ENCODE measurements around the gene ERF. TPM values are rescaled to one million over a fixed set of nuclear protein-coding genes. Genes with fewer than 3 reads are reported as not detected.
A peak's percentile ranks its signal among the peaks of the same experiment; 100 is the strongest.

ERF gene
- total RNA-seq, 1 donor = 31.8 TPM

GRCh38 chr19:42291435-42291810, 36.5 kb upstream of the ERF start:
- no peaks in the 10 kb centered on the region for H3K9me3 ChIP-seq (ENCODE audit: low read depth, low read length)
- H3K4me1 ChIP-seq (ENCODE audit: insufficient read depth, low read length) = no peaks in the 10 kb centered on the region
- H3K4me3 ChIP-seq (ENCODE audit: insufficient read depth, low read length) = no peak overlapping the region
- H3K4me2 ChIP-seq (ENCODE audit: insufficient read depth, low read length) = no peak overlapping the region
- no peaks in the 10 kb centered on the region for H3K27me3 ChIP-seq (ENCODE audit: insufficient read depth, low read length)
- peaks cover 42% of the 10 kb centered on the region for H4K20me1 ChIP-seq (ENCODE audit: insufficient read depth, low read length)
- H3K36me3 ChIP-seq (ENCODE audit: insufficient read depth, low read length) = peaks cover 77% of the 10 kb centered on the region
- TF ChIP-seq CTCF (IDR thresholded peaks at IDR 0.05; ENCODE audit: extremely low read depth, low read depth, low read length) = no peak
- H3K79me2 ChIP-seq (ENCODE audit: insufficient read depth, low read length) = peaks cover 11% of the 10 kb centered on the region
- H2AFZ ChIP-seq (ENCODE audit: low read length) = no peak overlapping the region
- H3K27ac ChIP-seq (ENCODE audit: low read depth, low read length) = no peak overlapping the region
- peak; percentile 88 for DNase-seq (ENCODE audit: insufficient read length, low spot score, missing footprints)

- H3K9me3 ChIP-seq (ENCODE audit: low read depth, low read length) = no peaks in the 10 kb centered on the region
- no peak overlapping the region for H3K27ac ChIP-seq (ENCODE audit: low read depth, low read length)
- H3K4me1 ChIP-seq (ENCODE audit: insufficient read depth, low read length) = peaks cover 4% of the 10 kb centered on the region
- H3K4me2 ChIP-seq (ENCODE audit: insufficient read depth, low read length) = no peak overlapping the region
- H2AFZ ChIP-seq (ENCODE audit: low read length) = no peak overlapping the region
- peak; percentile 54 for TF ChIP-seq CTCF (IDR thresholded peaks at IDR 0.05; ENCODE audit: extremely low read depth, low read depth, low read length)
- DNase-seq (ENCODE audit: insufficient read length, low spot score, missing footprints) = peak; percentile 97
- H3K36me3 ChIP-seq (ENCODE audit: insufficient read depth, low read length) = peaks cover 73% of the 10 kb centered on the region
- peaks cover 43% of the 10 kb centered on the region for H4K20me1 ChIP-seq (ENCODE audit: insufficient read depth, low read length)
- H3K79me2 ChIP-seq (ENCODE audit: insufficient read depth, low read length) = peaks cover 18% of the 10 kb centered on the region
- no peak overlapping the region for H3K4me3 ChIP-seq (ENCODE audit: insufficient read depth, low read length)
- no peaks in the 10 kb centered on the region for H3K27me3 ChIP-seq (ENCODE audit: insufficient read depth, low read length)
These were observed 35.9 kb upstream of the ERF start for GRCh38 chr19:42290523-42291434.

GRCh38 chr19:42290136-42290522, 35.2 kb upstream of the ERF start:
- no peaks in the 10 kb centered on the region for H3K9me3 ChIP-seq (ENCODE audit: low read depth, low read length)
- H3K27me3 ChIP-seq (ENCODE audit: insufficient read depth, low read length) = no peaks in the 10 kb centered on the region
- no peak overlapping the region for H3K4me2 ChIP-seq (ENCODE audit: insufficient read depth, low read length)
- TF ChIP-seq CTCF (IDR thresholded peaks at IDR 0.05; ENCODE audit: extremely low read depth, low read depth, low read length) = no peak
- H2AFZ ChIP-seq (ENCODE audit: low read length) = no peak overlapping the region
- peaks cover 24% of the 10 kb centered on the region for H3K79me2 ChIP-seq (ENCODE audit: insufficient read depth, low read length)
- H3K36me3 ChIP-seq (ENCODE audit: insufficient read depth, low read length) = peaks cover 69% of the 10 kb centered on the region
- H3K4me1 ChIP-seq (ENCODE audit: insufficient read depth, low read length) = peaks cover 10% of the 10 kb centered on the region
- no peak for DNase-seq (ENCODE audit: insufficient read length, low spot score, missing footprints)
- no peak overlapping the region for H3K27ac ChIP-seq (ENCODE audit: low read depth, low read length)
- no peak overlapping the region for H3K4me3 ChIP-seq (ENCODE audit: insufficient read depth, low read length)
- peaks cover 49% of the 10 kb centered on the region for H4K20me1 ChIP-seq (ENCODE audit: insufficient read depth, low read length)

- no peak for DNase-seq (ENCODE audit: insufficient read length, low spot score, missing footprints)
- Histone ChIP-seq H3K9me3 (ENCODE audit: low read depth, low read length) (no peaks in the 10 kb centered on the region), H3K36me3 (ENCODE audit: insufficient read depth, low read length) (peaks cover 69% of the 10 kb centered on the region)
These were observed 34.7 kb upstream of the ERF start for GRCh38 chr19:42289556-42290041.

More at GRCh38 chr19:42289556-42290041, 34.7 kb upstream of the ERF start:
- peaks cover 16% of the 10 kb centered on the region for H3K4me1 ChIP-seq (ENCODE audit: insufficient read depth, low read length)
- no peaks in the 10 kb centered on the region for H3K27me3 ChIP-seq (ENCODE audit: insufficient read depth, low read length)
- no peak for TF ChIP-seq CTCF (IDR thresholded peaks at IDR 0.05; ENCODE audit: extremely low read depth, low read depth, low read length)
- H3K4me3 ChIP-seq (ENCODE audit: insufficient read depth, low read length) = no peak overlapping the region
- H3K4me2 ChIP-seq (ENCODE audit: insufficient read depth, low read length) = no peak overlapping the region
- peaks cover 54% of the 10 kb centered on the region for H4K20me1 ChIP-seq (ENCODE audit: insufficient read depth, low read length)
- peaks cover 29% of the 10 kb centered on the region for H3K79me2 ChIP-seq (ENCODE audit: insufficient read depth, low read length)
- H2AFZ ChIP-seq (ENCODE audit: low read length) = no peak overlapping the region
- H3K27ac ChIP-seq (ENCODE audit: low read depth, low read length) = no peak overlapping the region
